Stimulated activated CD4-positive, alpha-beta T cell treated with anti-CD3 and anti-CD28 coated beads, Interleukin-2, amount 100 ng/mL, for 48 hours (primary cell): ENCODE results near the gene ESR1.
"Not testable (repeated sequence)": the region's sequence is repeated elsewhere in the genome, so short reads cannot be mapped to it uniquely, and the experiment has no call there.

Experiments
- DNase-seq, 2 donors: peaks; one replicate each; pipeline ENCODE4 v3.0.0-alpha.2; 2020

ESR1 gene

GRCh38 chr6:152062476-152062875 is 255.0 kb downstream of the ESR1 start:
- DNase-seq = no peak

- DNase-seq = no peak
Observed at GRCh38 chr6:152063170-152063921, 255.9 kb downstream of the ESR1 start.

GRCh38 chr6:152068622-152069261 is 261.3 kb downstream of the ESR1 start:
- DNase-seq = no peak

GRCh38 chr6:152070556-152070955 is 263.1 kb downstream of the ESR1 start:
- DNase-seq = no peak

- DNase-seq = no peak
Observed at GRCh38 chr6:152071318-152071717, 263.8 kb downstream of the ESR1 start.

- DNase-seq = no peak
Observed at GRCh38 chr6:152071843-152072242, 264.4 kb downstream of the ESR1 start.

GRCh38 chr6:152076242-152076641 is 268.8 kb downstream of the ESR1 start:
- DNase-seq = not testable (repeated sequence)

GRCh38 chr6:152078001-152078400 is 270.5 kb downstream of the ESR1 start:
- DNase-seq = no peak

- no peak for DNase-seq
Observed at GRCh38 chr6:152078804-152079203, 271.3 kb downstream of the ESR1 start.

- DNase-seq = no peak
Observed at GRCh38 chr6:152085451-152085921, 278.0 kb downstream of the ESR1 start.

GRCh38 chr6:152086223-152086873 is 278.9 kb downstream of the ESR1 start:
- DNase-seq = no peak

- no peak for DNase-seq
Observed at GRCh38 chr6:152087096-152087495, 279.6 kb downstream of the ESR1 start.

GRCh38 chr6:152087701-152088100 is 280.2 kb downstream of the ESR1 start:
- no peak for DNase-seq

- no peak for DNase-seq
Observed at GRCh38 chr6:152089992-152090391, 282.5 kb downstream of the ESR1 start.

GRCh38 chr6:152091201-152091600 is 283.7 kb downstream of the ESR1 start:
- DNase-seq = no peak

- DNase-seq = no peak
Observed at GRCh38 chr6:152091851-152092341, 284.4 kb downstream of the ESR1 start.

- DNase-seq = no peak
Observed at GRCh38 chr6:152093711-152094110, 286.2 kb downstream of the ESR1 start.

- DNase-seq = no peak
Observed at GRCh38 chr6:152094276-152094675, 286.8 kb downstream of the ESR1 start.

GRCh38 chr6:152094992-152095592 is 287.6 kb downstream of the ESR1 start:
- DNase-seq = no peak

- no peak for DNase-seq
Observed at GRCh38 chr6:152096863-152097496, 289.5 kb downstream of the ESR1 start.

GRCh38 chr6:152098683-152099082 is 291.2 kb downstream of the ESR1 start:
- no peak for DNase-seq

- DNase-seq = no peak
Observed at GRCh38 chr6:152099446-152100182, 292.1 kb downstream of the ESR1 start.
